ENCODE measurements around the gene STAP1. TPM values are rescaled to one million over a fixed set of nuclear protein-coding genes. Genes with fewer than 3 reads are reported as not detected.

STAP1 gene
- total RNA-seq, 1 experiment from 2014 or later, result not detected

DNA sequence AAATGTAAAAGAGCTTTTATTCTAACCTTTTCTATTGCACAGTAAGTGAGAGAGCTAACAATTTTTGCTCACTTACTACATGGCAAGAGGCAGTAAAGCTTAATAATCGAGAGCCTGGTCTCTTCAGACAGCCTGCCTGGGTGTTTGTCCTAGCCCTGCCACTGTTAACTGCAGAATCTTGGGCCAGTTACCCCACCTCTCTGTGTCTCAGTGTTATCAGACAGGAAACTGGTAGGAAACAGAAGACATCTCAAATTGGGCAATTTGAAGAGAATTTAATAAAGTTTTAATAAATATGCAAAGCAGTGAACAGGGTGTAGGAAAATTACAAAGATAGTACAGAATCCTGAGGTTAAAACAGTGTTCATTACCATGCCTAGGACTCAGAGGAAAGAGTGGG is 13.4 kb downstream of the STAP1 start:
- Histone ChIP-seq H3K36me3 (no peaks in the 10 kb centered on the region), H3K27me3 (replicated peaks) (peaks cover 11% of the 10 kb centered on the region), H3K27ac (no peak overlapping the region), H3K9me3 (replicated peaks) (no peaks in the 10 kb centered on the region), H3K4me3 (no peak overlapping the region), H3K4me1 (replicated peaks) (no peaks in the 10 kb centered on the region)
- no peak for DNase-seq (ENCODE audit: low read depth in 1 of 2, low spot score in 2 of 2)

GRCh38 chr4:67573193-67573592 is 14.7 kb downstream of the STAP1 start:
- Histone ChIP-seq H3K36me3 (no peaks in the 10 kb centered on the region), H3K4me1 (replicated peaks) (no peaks in the 10 kb centered on the region), H3K4me3 (no peak overlapping the region), H3K27ac (no peak overlapping the region), H3K27me3 (replicated peaks) (peaks cover 11% of the 10 kb centered on the region), H3K9me3 (replicated peaks) (no peaks in the 10 kb centered on the region)
- no peak for DNase-seq (ENCODE audit: low read depth in 1 of 2, low spot score in 2 of 2)

DNA sequence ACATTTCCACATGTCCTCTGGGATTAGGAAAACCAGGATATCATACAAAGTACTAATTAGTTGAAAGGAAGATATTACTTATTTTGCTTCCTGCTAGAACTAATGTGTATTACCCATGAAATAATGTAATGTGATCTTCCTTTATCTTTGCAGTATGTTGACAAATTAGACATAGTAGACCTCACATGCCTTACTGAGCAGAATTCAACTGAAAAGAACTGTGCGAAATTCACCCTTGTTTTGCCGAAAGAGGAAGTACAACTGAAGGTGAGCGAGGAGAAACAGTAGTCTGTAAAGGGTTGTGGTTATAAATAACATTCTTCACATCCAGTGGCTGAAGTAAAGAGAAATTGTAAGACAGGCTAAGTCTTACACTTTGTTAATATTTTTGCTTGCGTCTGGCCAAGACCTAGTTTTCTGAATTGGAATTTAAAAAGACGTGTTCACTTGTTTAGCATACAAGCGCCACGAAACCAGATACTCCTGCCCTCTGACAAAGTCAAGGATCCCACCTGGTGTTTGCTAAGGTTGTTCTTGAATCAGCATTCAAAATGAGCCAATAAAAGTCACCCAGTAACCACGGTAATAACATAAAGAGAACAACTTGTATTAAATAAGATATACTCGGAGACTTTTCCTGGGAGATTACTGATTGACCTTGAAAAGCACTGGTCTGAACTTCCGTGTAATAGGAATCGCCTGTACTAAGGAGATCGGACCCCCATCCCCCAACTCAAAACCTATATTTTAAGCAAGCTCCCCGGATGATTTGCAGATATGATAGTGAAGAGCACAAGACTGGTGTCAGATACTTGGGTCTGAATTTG is 16.9 kb downstream of the STAP1 start:
- Histone ChIP-seq H3K9me3 (replicated peaks) (no peaks in the 10 kb centered on the region), H3K27ac (no peak overlapping the region), H3K4me3 (no peak overlapping the region), H3K27me3 (replicated peaks) (peaks cover 15% of the 10 kb centered on the region), H3K4me1 (replicated peaks) (no peaks in the 10 kb centered on the region), H3K36me3 (no peaks in the 10 kb centered on the region)
- DNase-seq (ENCODE audit: low read depth in 1 of 2, low spot score in 2 of 2), result no peak

GRCh38 chr4:67576059-67576466 is 17.5 kb downstream of the STAP1 start:
- no peak overlapping the region for H3K4me3 ChIP-seq
- no peaks in the 10 kb centered on the region for H3K36me3 ChIP-seq
- H3K4me1 ChIP-seq (replicated peaks), result no peaks in the 10 kb centered on the region
- H3K27ac ChIP-seq, result no peak overlapping the region
- no peaks in the 10 kb centered on the region for H3K9me3 ChIP-seq (replicated peaks)
- DNase-seq (ENCODE audit: low read depth in 1 of 2, low spot score in 2 of 2), result no peak
- peaks cover 15% of the 10 kb centered on the region for H3K27me3 ChIP-seq (replicated peaks)

- Histone ChIP-seq H3K36me3 (no peaks in the 10 kb centered on the region), H3K4me3 (no peak overlapping the region), H3K27me3 (replicated peaks) (peaks cover 19% of the 10 kb centered on the region), H3K27ac (no peak overlapping the region), H3K9me3 (replicated peaks) (no peaks in the 10 kb centered on the region), H3K4me1 (replicated peaks) (no peaks in the 10 kb centered on the region)
- DNase-seq (ENCODE audit: low read depth in 1 of 2, low spot score in 2 of 2), result no peak
These were observed 18.0 kb downstream of the STAP1 start for GRCh38 chr4:67576538-67576937.

- no peaks in the 10 kb centered on the region for H3K4me1 ChIP-seq (replicated peaks)
- H3K9me3 ChIP-seq (replicated peaks), result no peaks in the 10 kb centered on the region
- H3K4me3 ChIP-seq, result no peak overlapping the region
- H3K27me3 ChIP-seq (replicated peaks), result peaks cover 8% of the 10 kb centered on the region; the same call in 1 of the 2 replicates
- DNase-seq (ENCODE audit: low read depth in 1 of 2, low spot score in 2 of 2), result no peak
- no peaks in the 10 kb centered on the region for H3K36me3 ChIP-seq
- no peak overlapping the region for H3K27ac ChIP-seq
These were observed 22.1 kb downstream of the STAP1 start for GRCh38 chr4:67580577-67580976.

GRCh38 chr4:67581208-67581857 is 22.8 kb downstream of the STAP1 start:
- no peaks in the 10 kb centered on the region for H3K4me1 ChIP-seq (replicated peaks)
- H3K9me3 ChIP-seq (replicated peaks), result no peaks in the 10 kb centered on the region
- no peak overlapping the region for H3K27ac ChIP-seq
- H3K36me3 ChIP-seq, result no peaks in the 10 kb centered on the region
- DNase-seq (ENCODE audit: low read depth in 1 of 2, low spot score in 2 of 2), result no peak
- H3K27me3 ChIP-seq (replicated peaks), result peaks cover 8% of the 10 kb centered on the region; the same call in 1 of the 2 replicates
- no peak overlapping the region for H3K4me3 ChIP-seq

DNA sequence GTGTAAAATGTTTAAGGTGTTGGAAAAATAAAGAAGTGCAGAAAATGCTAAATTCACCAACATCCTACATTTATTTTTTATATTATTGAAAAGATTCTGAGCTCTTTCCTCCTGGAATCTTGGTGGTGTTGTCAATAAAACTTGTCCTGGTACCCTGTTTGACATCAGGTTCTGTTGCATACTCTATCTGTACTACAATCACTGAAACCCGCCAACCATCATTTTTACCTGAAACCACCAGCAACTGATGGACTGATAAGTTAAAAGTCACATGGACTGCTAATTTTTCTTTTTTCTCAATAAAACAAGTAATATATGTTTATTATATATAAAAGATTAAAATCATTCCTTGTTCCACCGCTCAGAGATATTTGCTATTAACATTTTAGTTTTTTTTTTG is 23.4 kb downstream of the STAP1 start:
- H3K9me3 ChIP-seq (replicated peaks), result no peaks in the 10 kb centered on the region
- DNase-seq (ENCODE audit: low read depth in 1 of 2, low spot score in 2 of 2), result no peak
- no peaks in the 10 kb centered on the region for H3K36me3 ChIP-seq
- H3K27me3 ChIP-seq (replicated peaks), result peaks cover 8% of the 10 kb centered on the region; the same call in 1 of the 2 replicates
- H3K4me3 ChIP-seq, result no peak overlapping the region
- H3K4me1 ChIP-seq (replicated peaks), result no peaks in the 10 kb centered on the region
- no peak overlapping the region for H3K27ac ChIP-seq

- Histone ChIP-seq H3K4me3 (no peak overlapping the region), H3K27me3 (replicated peaks) (peaks cover 8% of the 10 kb centered on the region; the same call in 1 of the 2 replicates), H3K4me1 (replicated peaks) (no peaks in the 10 kb centered on the region), H3K27ac (no peak overlapping the region), H3K36me3 (no peaks in the 10 kb centered on the region), H3K9me3 (replicated peaks) (no peaks in the 10 kb centered on the region)
- no peak for DNase-seq (ENCODE audit: low read depth in 1 of 2, low spot score in 2 of 2)
These were observed 26.0 kb downstream of the STAP1 start for GRCh38 chr4:67584496-67584895.

GRCh38 chr4:67587156-67587555 is 28.6 kb downstream of the STAP1 start:
- no peak for DNase-seq (ENCODE audit: low read depth in 1 of 2, low spot score in 2 of 2)
- H3K4me1 ChIP-seq (replicated peaks), result no peaks in the 10 kb centered on the region

DNA sequence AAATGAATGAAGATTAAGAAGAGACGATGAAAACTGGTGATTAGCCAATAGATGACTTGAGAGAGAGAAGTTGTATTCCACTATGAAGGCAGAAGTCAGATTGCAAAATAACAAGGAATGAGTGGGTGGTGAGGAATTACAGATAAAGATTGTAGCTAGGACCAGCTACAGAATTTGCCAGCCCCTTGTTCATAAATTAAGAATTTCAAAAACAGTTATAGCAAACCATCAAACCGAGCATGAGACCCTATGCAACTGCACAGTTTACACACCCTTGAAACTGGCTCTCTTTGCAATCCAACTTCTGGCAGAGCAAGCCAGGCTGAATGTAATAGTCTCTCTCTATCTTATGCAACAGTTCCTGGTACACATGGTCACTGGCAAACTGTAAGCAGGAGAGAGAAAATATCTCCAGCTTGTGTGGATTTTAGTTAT is 35.2 kb downstream of the STAP1 start:
- 0 out of 2 replicates have a peak, but pooled peaks cover 8% of the 10 kb centered on the region for H3K27me3 ChIP-seq (replicated peaks)
- no peaks in the 10 kb centered on the region for H3K9me3 ChIP-seq (replicated peaks)
- no peaks in the 10 kb centered on the region for H3K36me3 ChIP-seq
- H3K4me3 ChIP-seq, result no peak overlapping the region
- no peaks in the 10 kb centered on the region for H3K4me1 ChIP-seq (replicated peaks)
- H3K27ac ChIP-seq, result no peak overlapping the region
- DNase-seq (ENCODE audit: low read depth in 1 of 2, low spot score in 2 of 2), result no peak

More at GRCh38 chr4:67587156-67587555, 28.6 kb downstream of the STAP1 start:
- no peaks in the 10 kb centered on the region for H3K36me3 ChIP-seq
- no peaks in the 10 kb centered on the region for H3K9me3 ChIP-seq (replicated peaks)
- no peak overlapping the region for H3K27ac ChIP-seq
- H3K27me3 ChIP-seq (replicated peaks), result no peaks in the 10 kb centered on the region
- H3K4me3 ChIP-seq, result no peak overlapping the region

- no peaks in the 10 kb centered on the region for H3K36me3 ChIP-seq
- no peak overlapping the region for H3K4me3 ChIP-seq
- H3K4me1 ChIP-seq (replicated peaks), result no peaks in the 10 kb centered on the region
- no peaks in the 10 kb centered on the region; the same call in 1 of the 2 replicates for H3K9me3 ChIP-seq (replicated peaks)
- DNase-seq (ENCODE audit: low read depth in 1 of 2, low spot score in 2 of 2), result no peak
- H3K27me3 ChIP-seq (replicated peaks), result no peaks in the 10 kb centered on the region; the same call in 1 of the 2 replicates
- H3K27ac ChIP-seq, result no peak overlapping the region
These were observed 44.9 kb downstream of the STAP1 start for GRCh38 chr4:67603310-67604028.

GRCh38 chr4:67604029-67604381 is 45.5 kb downstream of the STAP1 start:
- no peak for DNase-seq (ENCODE audit: low read depth in 1 of 2, low spot score in 2 of 2)
- Histone ChIP-seq H3K36me3 (no peaks in the 10 kb centered on the region), H3K9me3 (replicated peaks) (no peaks in the 10 kb centered on the region; the same call in 1 of the 2 replicates), H3K27me3 (replicated peaks) (no peaks in the 10 kb centered on the region; the same call in 1 of the 2 replicates), H3K4me1 (replicated peaks) (no peaks in the 10 kb centered on the region), H3K27ac (no peak overlapping the region), H3K4me3 (no peak overlapping the region)

DNA sequence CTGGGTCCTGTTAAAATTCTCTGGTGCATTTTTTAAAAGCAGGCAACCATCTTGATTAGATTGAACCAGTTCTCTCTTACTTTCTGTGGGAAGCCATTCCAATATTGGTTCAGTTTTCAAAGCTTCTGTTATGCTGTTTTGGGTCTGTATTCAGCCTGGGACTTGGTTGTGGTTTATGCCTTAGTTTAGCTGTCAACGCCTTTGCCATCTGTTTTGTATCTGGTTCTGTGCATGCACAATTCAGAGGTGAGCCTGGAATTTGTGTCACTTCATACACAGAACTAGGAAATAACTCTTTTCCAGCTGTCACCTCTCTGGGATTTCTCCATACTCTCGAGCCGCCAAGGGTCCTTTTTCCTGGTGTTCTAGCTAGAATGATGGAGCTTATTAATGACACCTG is 46.2 kb downstream of the STAP1 start:
- H3K9me3 ChIP-seq (replicated peaks), result no peaks in the 10 kb centered on the region; the same call in 1 of the 2 replicates
- no peaks in the 10 kb centered on the region for H3K4me1 ChIP-seq (replicated peaks)
- no peaks in the 10 kb centered on the region; the same call in 1 of the 2 replicates for H3K27me3 ChIP-seq (replicated peaks)
- H3K36me3 ChIP-seq, result no peaks in the 10 kb centered on the region
- DNase-seq (ENCODE audit: low read depth in 1 of 2, low spot score in 2 of 2), result no peak
- no peak overlapping the region for H3K4me3 ChIP-seq
- no peak overlapping the region for H3K27ac ChIP-seq

Measured in SJSA1 (cell line).